MCF 10A (cell line): ENCODE data around the gene GPR119. TPM values are rescaled to one million over a fixed set of nuclear protein-coding genes. Genes with fewer than 3 reads are reported as not detected.

Experiments used
- BruUV-seq: library from RNA; stranded (reverse); fragments of 400-500 nt; replicated peaks from 2 replicates; lab custom pipeline; 2021; lab: Mats Ljungman, UMichigan
- CTCF ChIA-PET: fragments of 300-600 bp; sonication (Branson Sonifier 250); formaldehyde crosslinking; extraction: SDS; loops from one replicate; lab custom pipeline; 2021; ENCODE audit warnings: antibody characterized with exemption, inconsistent platforms; lab: Yijun Ruan, JAX
- POLR2A ChIA-PET: fragments of 300-600, 350-650 bp; sonication (Branson Sonifier 250); formaldehyde crosslinking; extraction: SDS; loops from one replicate; lab custom pipeline; 2020; ENCODE audit warnings: antibody characterized with exemption, inconsistent platforms; lab: Yijun Ruan, JAX
- DNase-seq: peaks from one replicate; pipeline ENCODE4 v3.0.0-alpha.2; 2018; ENCODE audit not compliant: unreplicated experiment
- H3K27ac Mint-ChIP-seq: one replicate; pipeline ENCODE4 v1.8.0; 2022; ENCODE audit warnings: mild to moderate bottlenecking, low read depth, mixed read lengths; ENCODE audit not compliant: unreplicated experiment
- H3K27me3 Mint-ChIP-seq: one replicate; pipeline ENCODE4 v1.8.0; 2022; ENCODE audit warnings: mixed read lengths; ENCODE audit not compliant: insufficient read depth, unreplicated experiment
- H3K36me3 Mint-ChIP-seq: one replicate; pipeline ENCODE4 v1.8.0; 2022; ENCODE audit warnings: mild to moderate bottlenecking, moderate library complexity, mixed read lengths; ENCODE audit not compliant: insufficient read depth, unreplicated experiment
- H3K4me1 Mint-ChIP-seq: one replicate; pipeline ENCODE4 v1.8.0; 2022; ENCODE audit warnings: mixed read lengths; ENCODE audit not compliant: insufficient read depth, unreplicated experiment
- H3K4me3 Mint-ChIP-seq: one replicate; pipeline ENCODE4 v1.8.0; 2022; ENCODE audit warnings: mild to moderate bottlenecking, moderate library complexity, mixed read lengths; ENCODE audit not compliant: unreplicated experiment
- H3K9me3 Mint-ChIP-seq: one replicate; pipeline ENCODE4 v1.8.0; 2022; ENCODE audit warnings: mixed read lengths; ENCODE audit not compliant: unreplicated experiment
- CTCF ChIP-seq: fragments of 200-600 bp; IDR thresholded peaks from one replicate; pipeline ENCODE4 v1.8.0; 2022; ENCODE audit warnings: antibody characterized with exemption, mild to moderate bottlenecking; ENCODE audit not compliant: unreplicated experiment
- intact Hi-C: fragments of 100-400 bp; cut with micrococcal nuclease; formaldehyde crosslinking; loops from 2 replicates; pipeline ENCODE4 v1.14.1; 2022
- total RNA-seq: library from RNA; stranded (reverse); gene quantifications from 2 replicates; pipeline ENCODE4 v1.2.3, GENCODE V29; 2022

The GPR119 gene
- total RNA-seq, 1 experiment from 2014 or later: not detected

GRCh38 chrX:130418740-130419139 lies 33.3 kb upstream of the GPR119 start:
- intact Hi-C loops: no loop called here
- DNase-seq: no peak
- ChIA-PET POLR2A (no interaction called here), CTCF (no interaction called here)
- TF ChIP-seq CTCF: no peak
- no peaks in the 10 kb centered on the region for H3K4me1 Mint-ChIP-seq
- peaks cover 6% of the 10 kb centered on the region for H3K36me3 Mint-ChIP-seq
- H3K4me3 Mint-ChIP-seq: no peak overlapping the region
- no peaks in the 10 kb centered on the region for H3K9me3 Mint-ChIP-seq
- BruUV-seq: no TSS peak
- H3K27me3 Mint-ChIP-seq: peaks cover 78% of the 10 kb centered on the region
- H3K27ac Mint-ChIP-seq: no peak overlapping the region

DNA sequence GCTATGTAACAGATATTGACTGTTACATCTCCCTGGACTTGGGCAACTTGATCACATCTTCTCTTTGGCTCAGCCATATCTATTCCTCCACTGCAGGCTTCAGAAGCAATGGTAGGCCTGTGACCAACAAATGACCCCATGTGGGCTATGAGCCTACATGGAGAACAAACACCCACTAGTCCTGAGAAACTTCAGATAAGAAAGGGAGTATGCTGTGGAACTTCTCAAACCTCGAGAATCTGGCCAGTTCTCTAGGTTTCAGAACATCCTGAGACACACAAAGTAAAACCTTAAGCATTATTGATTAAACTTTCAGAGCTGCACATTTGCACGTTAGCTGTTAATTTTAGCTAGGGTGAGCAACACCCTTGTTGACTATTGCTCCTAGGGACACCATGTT lies 32.6 kb upstream of the GPR119 start:
- Mint-ChIP-seq H3K4me3 (no peak overlapping the region), H3K27me3 (peaks cover 71% of the 10 kb centered on the region), H3K4me1 (no peaks in the 10 kb centered on the region), H3K9me3 (no peaks in the 10 kb centered on the region), H3K36me3 (peaks cover 9% of the 10 kb centered on the region), H3K27ac (no peak overlapping the region)
- ChIA-PET CTCF (no interaction called here), POLR2A (no interaction called here)
- no peak for DNase-seq
- no peak for TF ChIP-seq CTCF
- BruUV-seq: no TSS peak
- intact Hi-C loops: no loop called here

- intact Hi-C loops: no loop called here
- Mint-ChIP-seq H3K36me3 (peaks cover 14% of the 10 kb centered on the region), H3K4me3 (no peak overlapping the region), H3K27me3 (peaks cover 70% of the 10 kb centered on the region), H3K9me3 (no peaks in the 10 kb centered on the region), H3K4me1 (no peaks in the 10 kb centered on the region), H3K27ac (no peak overlapping the region)
- no peak for TF ChIP-seq CTCF
- ChIA-PET CTCF (no interaction called here), POLR2A (no interaction called here)
- DNase-seq: no peak
- no TSS peak for BruUV-seq
These were observed 31.3 kb upstream of the GPR119 start for GRCh38 chrX:130416785-130417184.

- intact Hi-C loops: no loop called here
- ChIA-PET POLR2A (no interaction called here), CTCF (no interaction called here)
- peaks cover 14% of the 10 kb centered on the region for H3K36me3 Mint-ChIP-seq
- no peak for DNase-seq
- no TSS peak for BruUV-seq
- no peaks in the 10 kb centered on the region for H3K9me3 Mint-ChIP-seq
- no peak overlapping the region for H3K27ac Mint-ChIP-seq
- no peaks in the 10 kb centered on the region for H3K4me1 Mint-ChIP-seq
- peaks cover 62% of the 10 kb centered on the region for H3K27me3 Mint-ChIP-seq
- TF ChIP-seq CTCF: no peak
- no peak overlapping the region for H3K4me3 Mint-ChIP-seq
These were observed 29.7 kb upstream of the GPR119 start for GRCh38 chrX:130415201-130415600.
